BE2C (cell line): ENCODE data around the gene WDR6.

Experiments
- DNase-seq: peaks from one replicate; pipeline ENCODE4 v3.0.0-alpha.2; 2020
- H3K27me3 ChIP-seq: fragments of 250-450 bp; sonication (Bioruptor Pico); 2 replicates; pipeline ENCODE4 v1.5.1; 2020; ENCODE audit warnings: mild to moderate bottlenecking
- H3K36me3 ChIP-seq: fragments of 250-450 bp; sonication (Bioruptor Pico); 2 replicates; pipeline ENCODE4 v1.5.1; 2020; ENCODE audit warnings: mild to moderate bottlenecking
- H3K4me1 ChIP-seq: fragments of 250-450 bp; sonication (Bioruptor Pico); 2 replicates; pipeline ENCODE4 v1.5.1; 2020
- H3K4me3 ChIP-seq: 2 replicates; pipeline ENCODE4 v1.5.1; 2011; ENCODE audit warnings: low read depth, low read length
- H3K9me3 ChIP-seq: fragments of 250-450 bp; sonication (Bioruptor Pico); 2 replicates; pipeline ENCODE4 v1.5.1; 2020
- CTCF ChIP-seq: IDR thresholded peaks from 2 replicates; pipeline ENCODE4 v1.5.1; 2012; ENCODE audit warnings: mild to moderate bottlenecking, low read depth, low read length

The WDR6 gene

GRCh38 chr3:48989796-48990635, 17.2 kb upstream of the WDR6 start, which contains the start of gene P4HTM:
Gene P4HTM, plus strand, starts transcription at chr3:48990241. Its CDS starts 16 bp downstream, at chr3:48990257.
- H3K36me3 ChIP-seq: no peaks in the 10 kb centered on the region
- H3K4me1 ChIP-seq: no peaks in the 10 kb centered on the region
- 0 out of 2 replicates have a peak, but pooled peaks have one; percentile 3 for TF ChIP-seq CTCF
- H3K9me3 ChIP-seq: no peaks in the 10 kb centered on the region
- DNase-seq: peak; percentile 69
- H3K4me3 ChIP-seq: peak within 1 kb of the TSS; percentile 71
- no peaks in the 10 kb centered on the region for H3K27me3 ChIP-seq

- DNase-seq: peak; percentile 41
- H3K36me3 ChIP-seq: no peaks in the 10 kb centered on the region
- H3K9me3 ChIP-seq: no peaks in the 10 kb centered on the region
- peak overlapping the region; percentile 71 for H3K4me3 ChIP-seq
- no peaks in the 10 kb centered on the region for H3K4me1 ChIP-seq
- no peak for TF ChIP-seq CTCF
- no peaks in the 10 kb centered on the region for H3K27me3 ChIP-seq
Observed at GRCh38 chr3:48990636-48991469, 16.3 kb upstream of the WDR6 start.

GRCh38 chr3:48991851-48992545, 15.2 kb upstream of the WDR6 start:
- DNase-seq: no peak
- no peak for TF ChIP-seq CTCF
- Histone ChIP-seq H3K4me1 (no peaks in the 10 kb centered on the region), H3K27me3 (no peaks in the 10 kb centered on the region), H3K4me3 (peak overlapping the region; percentile 71), H3K9me3 (no peaks in the 10 kb centered on the region), H3K36me3 (no peaks in the 10 kb centered on the region)

GRCh38 chr3:48993834-48994233, 13.4 kb upstream of the WDR6 start:
- no peaks in the 10 kb centered on the region for H3K9me3 ChIP-seq
- no peak for TF ChIP-seq CTCF

GRCh38 chr3:48996640-48997039, 10.6 kb upstream of the WDR6 start:
- H3K4me1 ChIP-seq: peaks cover 15% of the 10 kb centered on the region
- no peaks in the 10 kb centered on the region for H3K36me3 ChIP-seq
- TF ChIP-seq CTCF: no peak
- no peak overlapping the region for H3K4me3 ChIP-seq
- H3K9me3 ChIP-seq: no peaks in the 10 kb centered on the region
- DNase-seq: no peak
- H3K27me3 ChIP-seq: no peaks in the 10 kb centered on the region

More at GRCh38 chr3:48993834-48994233, 13.4 kb upstream of the WDR6 start:
- Histone ChIP-seq H3K36me3 (no peaks in the 10 kb centered on the region), H3K4me1 (peaks cover 11% of the 10 kb centered on the region), H3K4me3 (no peak overlapping the region), H3K27me3 (no peaks in the 10 kb centered on the region)
- no peak for DNase-seq
